WTC11 (cell line): ENCODE measurements around the gene ADRA2C. TPM values are rescaled to one million over a fixed set of nuclear protein-coding genes. Genes with fewer than 3 reads are reported as not detected.

Experiments used
- ATAC-seq: fragments of 200-7000 bp; cut with Tn5 transposase; 2 replicates; pipeline ENCODE4 v1.10.0; 2021; ENCODE audit warnings: mild to moderate bottlenecking, moderate library complexity
- CTCF ChIA-PET: fragments of 300-600 bp; sonication (Branson Sonifier 250); formaldehyde crosslinking; loops from one replicate; lab custom pipeline; 2021; ENCODE audit warnings: antibody characterized with exemption; lab: Charles Lee
- POLR2A ChIA-PET: fragments of 350-600 bp; sonication (Branson Sonifier 250); formaldehyde crosslinking; loops from one replicate; lab custom pipeline; 2021; ENCODE audit warnings: antibody characterized with exemption; lab: Charles Lee
- DNase-seq: peaks from one replicate; pipeline ENCODE4 v3.0.0; 2021; ENCODE audit warnings: low spot score
- H3K27ac Mint-ChIP-seq: 2 replicates; pipeline ENCODE4 v1.8.0; 2021; ENCODE audit warnings: mixed read lengths
- H3K27me3 Mint-ChIP-seq: 2 replicates; pipeline ENCODE4 v1.8.0; 2021; ENCODE audit warnings: low read depth, mild to moderate bottlenecking, moderate library complexity, mixed read lengths
- H3K36me3 Mint-ChIP-seq: 2 replicates; pipeline ENCODE4 v1.8.0; 2021; ENCODE audit warnings: mixed read lengths
- H3K4me1 Mint-ChIP-seq: 2 replicates; pipeline ENCODE4 v1.8.0; 2022; ENCODE audit warnings: mixed read lengths
- H3K4me3 Mint-ChIP-seq: 2 replicates; pipeline ENCODE4 v1.8.0; 2021; ENCODE audit warnings: mild to moderate bottlenecking, moderate library complexity, mixed read lengths
- H3K9me3 Mint-ChIP-seq: 2 replicates; pipeline ENCODE4 v1.8.0; 2021; ENCODE audit warnings: mixed read lengths
- CDX4 ChIP-seq: fragments of 250-450 bp; sonication (Bioruptor Pico); IDR thresholded peaks from 2 replicates; pipeline ENCODE4 v1.9.0; 2021; ENCODE audit warnings: moderate library complexity, mild to moderate bottlenecking, inconsistent platforms, borderline replicate concordance
- ESRRA ChIP-seq: sonication (generic); formaldehyde crosslinking; IDR thresholded peaks from 2 replicates; pipeline ENCODE4 v1.8.1; 2022; ENCODE audit warnings: mild to moderate bottlenecking, missing genetic modification reagents, borderline replicate concordance
- GTF2I ChIP-seq: fragments of 250-450 bp; sonication (Bioruptor Pico); conservative IDR thresholded peaks from 2 replicates; pipeline ENCODE4 v1.4.0; 2021; ENCODE audit warnings: mild to moderate bottlenecking
- NR1H2 ChIP-seq: sonication (generic); formaldehyde crosslinking; IDR thresholded peaks from 2 replicates; pipeline ENCODE4 v1.9.0; 2021; ENCODE audit warnings: mild to moderate bottlenecking, moderate library complexity, missing genetic modification reagents
- NR2C2 ChIP-seq: sonication (generic); formaldehyde crosslinking; IDR thresholded peaks from 2 replicates; pipeline ENCODE4 v1.8.0; 2022; ENCODE audit warnings: mild to moderate bottlenecking, missing genetic modification reagents
- OVOL2 ChIP-seq: fragments of 250-450 bp; sonication (Bioruptor Pico); IDR thresholded peaks from 2 replicates; pipeline ENCODE4 v1.9.0; 2021; ENCODE audit warnings: mild to moderate bottlenecking, borderline replicate concordance
- PRDM15 ChIP-seq: sonication (generic); formaldehyde crosslinking; IDR thresholded peaks from 2 replicates; pipeline ENCODE4 v1.8.0; 2022; ENCODE audit warnings: missing genetic modification reagents
- SMAD3 ChIP-seq: sonication (generic); formaldehyde crosslinking; IDR thresholded peaks from 2 replicates; pipeline ENCODE4 v1.8.0; 2022; ENCODE audit warnings: missing genetic modification reagents, mild to moderate bottlenecking, borderline replicate concordance
- TP53 ChIP-seq: sonication (generic); formaldehyde crosslinking; IDR thresholded peaks from 2 replicates; pipeline ENCODE4 v1.8.1; 2023; ENCODE audit warnings: mild to moderate bottlenecking, missing genetic modification reagents
- USF1 ChIP-seq: sonication (generic); formaldehyde crosslinking; IDR thresholded peaks from 2 replicates; pipeline ENCODE4 v1.8.0; 2022; ENCODE audit warnings: mild to moderate bottlenecking, missing genetic modification reagents
- ZNF121 ChIP-seq: sonication (generic); formaldehyde crosslinking; IDR thresholded peaks from 2 replicates; pipeline ENCODE4 v1.8.0; 2023; ENCODE audit warnings: missing genetic modification reagents
- ZNF138 ChIP-seq: sonication (generic); formaldehyde crosslinking; conservative IDR thresholded peaks from 2 replicates; pipeline ENCODE4 v1.8.1; 2022; ENCODE audit warnings: mild to moderate bottlenecking, moderate library complexity, missing genetic modification reagents
- ZNF396 ChIP-seq: fragments of 250-450 bp; sonication (Bioruptor Pico); IDR thresholded peaks from 2 replicates; pipeline ENCODE4 v1.8.0; 2021; ENCODE audit warnings: mild to moderate bottlenecking, moderate library complexity, borderline replicate concordance
- ZNF416 ChIP-seq: fragments of 250-450 bp; sonication (Bioruptor Pico); IDR thresholded peaks from 2 replicates; pipeline ENCODE4 v1.9.0; 2021; ENCODE audit warnings: mild to moderate bottlenecking, inconsistent platforms
- ZNF532 ChIP-seq: fragments of 250-450 bp; sonication (Bioruptor Pico); IDR thresholded peaks from 2 replicates; pipeline ENCODE4 v1.9.0; 2021; ENCODE audit warnings: mild to moderate bottlenecking, borderline replicate concordance
- total RNA-seq: library from RNA; stranded (reverse); gene quantifications from 3 replicates; pipeline ENCODE4 v1.2.3, GENCODE V29; 2021

Gene ADRA2C
- total RNA-seq, 1 experiment from 2014 or later: 21.8 TPM

GRCh38 chr4:3733195-3733594, 33.0 kb upstream of the ADRA2C start:
- DNase-seq: no peak

More at GRCh38 chr4:3733195-3733594, 33.0 kb upstream of the ADRA2C start:
- CTCF ChIA-PET: interaction anchor here (0.8 to 1.9 kb wide), 3 partner anchors 14 to 34 kb away, joined by 3 to 7 read pairs (median 7); no protein-coding TSS in a partner anchor
- POLR2A ChIA-PET: interaction anchor here (0.7 kb wide), 1 partner anchor 130 kb away, joined by 3 read pairs; no protein-coding TSS in a partner anchor
- ATAC-seq: no peak
- Mint-ChIP-seq H3K4me3 (no peak overlapping the region), H3K27me3 (peaks cover 2% of the 10 kb centered on the region; the same call in 1 of the 2 replicates), H3K36me3 (peaks cover 3% of the 10 kb centered on the region; the same call in 1 of the 2 replicates), H3K9me3 (peaks cover 5% of the 10 kb centered on the region), H3K4me1 (peaks cover 20% of the 10 kb centered on the region), H3K27ac (no peak overlapping the region)
- TF ChIP-seq CDX4 (CRISPR knock-in tag): no peak
- no peak for TF ChIP-seq ZNF416 (CRISPR knock-in tag)
- no peak for TF ChIP-seq ZNF121 (CRISPR knock-in tag)
- TF ChIP-seq SMAD3 (CRISPR knock-in tag): no peak
- TF ChIP-seq USF1 (CRISPR knock-in tag): no peak
- no peak for TF ChIP-seq GTF2I (CRISPR knock-in tag)
- no peak for TF ChIP-seq TP53 (CRISPR knock-in tag)
- TF ChIP-seq OVOL2 (CRISPR knock-in tag): no peak
- TF ChIP-seq PRDM15 (CRISPR knock-in tag): no peak
- no peak for TF ChIP-seq NR2C2 (CRISPR knock-in tag)
- TF ChIP-seq NR1H2 (CRISPR knock-in tag): no peak
- TF ChIP-seq ZNF532 (CRISPR knock-in tag): no peak
- TF ChIP-seq ESRRA (CRISPR knock-in tag): no peak
- TF ChIP-seq ZNF138: no peak
- no peak for TF ChIP-seq ZNF396 (CRISPR knock-in tag)
